Activated CD8-positive, alpha-beta memory T cell treated with anti-CD3 and anti-CD28 coated beads for 48 hours (primary cell): Measurements from ENCODE around the gene SLC35F3.
"Not testable (repeated sequence)": the region's sequence is repeated elsewhere in the genome, so short reads cannot be mapped to it uniquely, and the experiment has no call there.

Source experiments
- DNase-seq, 3 experiments: peaks; one replicate each; pipeline ENCODE4 v3.0.0-alpha.2; 2020; ENCODE audit warnings: low read depth in 2 of 3, low spot score in 2 of 3

The SLC35F3 gene

GRCh38 chr1:234136073-234136472 lies 231.6 kb downstream of the SLC35F3 start:
- DNase-seq = no peak

GRCh38 chr1:234139966-234140365 lies 235.5 kb downstream of the SLC35F3 start:
- DNase-seq = no peak

GRCh38 chr1:234140388-234140787 lies 235.9 kb downstream of the SLC35F3 start:
- no peak for DNase-seq

GRCh38 chr1:234141006-234141405 lies 236.5 kb downstream of the SLC35F3 start:
- no peak for DNase-seq

GRCh38 chr1:234143681-234144080 lies 239.2 kb downstream of the SLC35F3 start:
- no peak for DNase-seq

GRCh38 chr1:234144901-234145300 lies 240.4 kb downstream of the SLC35F3 start:
- no peak for DNase-seq

- DNase-seq = no peak
Observed at GRCh38 chr1:234148350-234148749, 243.9 kb downstream of the SLC35F3 start.

GRCh38 chr1:234148816-234149215 lies 244.3 kb downstream of the SLC35F3 start:
- DNase-seq = no peak

GRCh38 chr1:234149217-234149616 lies 244.7 kb downstream of the SLC35F3 start:
- no peak for DNase-seq

- DNase-seq = no peak
Observed at GRCh38 chr1:234150892-234151291, 246.4 kb downstream of the SLC35F3 start.

- not testable (repeated sequence) for DNase-seq
Observed at GRCh38 chr1:234152344-234152743, 247.9 kb downstream of the SLC35F3 start.

GRCh38 chr1:234154320-234155251 lies 250.1 kb downstream of the SLC35F3 start:
- no peak for DNase-seq

GRCh38 chr1:234162661-234163060 lies 258.2 kb downstream of the SLC35F3 start:
- no peak for DNase-seq

- no peak for DNase-seq
Observed at GRCh38 chr1:234163267-234163919, 258.9 kb downstream of the SLC35F3 start.

GRCh38 chr1:234164098-234164709 lies 259.7 kb downstream of the SLC35F3 start:
- DNase-seq = no peak

- DNase-seq = no peak
Observed at GRCh38 chr1:234168061-234168724, 263.7 kb downstream of the SLC35F3 start.

GRCh38 chr1:234169161-234169849 lies 264.8 kb downstream of the SLC35F3 start:
- no peak for DNase-seq

GRCh38 chr1:234170067-234170466 lies 265.6 kb downstream of the SLC35F3 start:
- no peak for DNase-seq

GRCh38 chr1:234170622-234171021 lies 266.1 kb downstream of the SLC35F3 start:
- DNase-seq = no peak

GRCh38 chr1:234173968-234174367 lies 269.5 kb downstream of the SLC35F3 start:
- DNase-seq = no peak

- no peak for DNase-seq
Observed at GRCh38 chr1:234175363-234175762, 270.9 kb downstream of the SLC35F3 start.
